H9 (cell line): Measurements from ENCODE around the gene FYTTD1. TPM values are rescaled to one million over a fixed set of nuclear protein-coding genes. Genes with fewer than 3 reads are reported as not detected.

Experiments used
- DNase-seq: peaks from one replicate; pipeline ENCODE4 v3.0.0-alpha.2; 2017
- H2AFZ ChIP-seq: one replicate; pipeline ENCODE4 v1.6.1; 2013; ENCODE audit warnings: mild to moderate bottlenecking, low read length, control low read depth, moderate library complexity
- H2AK5ac ChIP-seq: 2 replicates; pipeline ENCODE4 v1.6.1; 2013; ENCODE audit warnings: low read length, control low read depth, mixed read lengths; ENCODE audit not compliant: insufficient read length
- H2BK120ac ChIP-seq: one replicate; pipeline ENCODE4 v1.6.1; 2013; ENCODE audit warnings: low read depth, mild to moderate bottlenecking, low read length, control low read depth, inconsistent platforms; ENCODE audit not compliant: poor library complexity, severe bottlenecking
- H2BK12ac ChIP-seq: 2 replicates; pipeline ENCODE4 v1.6.1; 2013; ENCODE audit warnings: low read length, control low read depth, mixed read lengths, low read depth; ENCODE audit not compliant: insufficient read length
- H2BK15ac ChIP-seq: 2 replicates; pipeline ENCODE4 v1.6.1; 2013; ENCODE audit warnings: low read depth, low read length, control low read depth
- H2BK20ac ChIP-seq: one replicate; pipeline ENCODE4 v1.6.1; 2013; ENCODE audit warnings: low read depth, mild to moderate bottlenecking, low read length, control low read depth, inconsistent platforms; ENCODE audit not compliant: poor library complexity, severe bottlenecking
- H2BK5ac ChIP-seq: 2 replicates; pipeline ENCODE4 v1.6.1; 2013; ENCODE audit warnings: low read length, control low read depth, mixed read lengths; ENCODE audit not compliant: insufficient read length
- H3K14ac ChIP-seq: 2 replicates; pipeline ENCODE4 v1.6.1; 2013; ENCODE audit warnings: low read length, control low read depth; ENCODE audit not compliant: insufficient read depth
- H3K18ac ChIP-seq: 2 replicates; pipeline ENCODE4 v1.6.1; 2013; ENCODE audit warnings: low read depth, mild to moderate bottlenecking, mixed read lengths, low read length, control low read depth; ENCODE audit not compliant: insufficient read length
- H3K23ac ChIP-seq: 2 replicates; pipeline ENCODE4 v1.6.1; 2013; ENCODE audit warnings: low read length, control low read depth, mixed read lengths, low read depth; ENCODE audit not compliant: insufficient read length
- H3K23me2 ChIP-seq: 2 replicates; pipeline ENCODE4 v1.6.1; 2013; ENCODE audit warnings: low read depth, mild to moderate bottlenecking, mixed read lengths, low read length, control low read depth; ENCODE audit not compliant: insufficient read length, poor library complexity, severe bottlenecking
- H3K27ac ChIP-seq: 2 replicates; pipeline ENCODE4 v1.5.1; 2013; ENCODE audit warnings: low read length, control low read depth, mixed read lengths, low read depth; ENCODE audit not compliant: insufficient read length
- H3K27me3 ChIP-seq: 2 replicates; pipeline ENCODE4 v1.6.1; 2013; ENCODE audit warnings: low read length, control low read depth, inconsistent platforms; ENCODE audit not compliant: insufficient read depth
- H3K4ac ChIP-seq: 2 replicates; pipeline ENCODE4 v1.6.1; 2013; ENCODE audit warnings: low read depth, mild to moderate bottlenecking, control low read depth, inconsistent platforms, low read length, moderate library complexity
- H3K4me1 ChIP-seq: 2 replicates; pipeline ENCODE4 v1.6.1; 2013; ENCODE audit warnings: low read length, control low read depth, inconsistent platforms; ENCODE audit not compliant: insufficient read depth
- H3K4me2 ChIP-seq: 2 replicates; pipeline ENCODE4 v1.6.1; 2013; ENCODE audit warnings: low read length, control low read depth, mixed read lengths; ENCODE audit not compliant: insufficient read length, insufficient read depth
- H3K56ac ChIP-seq: 2 replicates; pipeline ENCODE4 v1.6.1; 2013; ENCODE audit warnings: low read depth, mild to moderate bottlenecking, mixed read lengths, low read length, control low read depth; ENCODE audit not compliant: insufficient read length
- H3K79me1 ChIP-seq: 2 replicates; pipeline ENCODE4 v1.6.1; 2013; ENCODE audit warnings: low read depth, mild to moderate bottlenecking, moderate library complexity, low read length, control low read depth, inconsistent platforms; ENCODE audit not compliant: insufficient read depth, poor library complexity, severe bottlenecking
- H3K79me2 ChIP-seq: 2 replicates; pipeline ENCODE4 v1.6.1; 2013; ENCODE audit warnings: low read length, control low read depth, inconsistent platforms; ENCODE audit not compliant: insufficient read depth
- H3K9ac ChIP-seq: 2 replicates; pipeline ENCODE4 v1.6.1; 2013; ENCODE audit warnings: low read length, control low read depth, mixed read lengths; ENCODE audit not compliant: insufficient read length; ENCODE audit errors: extremely low read depth
- H3K9me3 ChIP-seq: one replicate; pipeline ENCODE4 v1.6.1; 2013; ENCODE audit warnings: low read depth, low read length, inconsistent platforms; ENCODE audit not compliant: control insufficient read depth
- H3T11ph ChIP-seq: one replicate; pipeline ENCODE4 v1.6.1; 2013; ENCODE audit warnings: mild to moderate bottlenecking, low read length, control low read depth, inconsistent platforms
- H4K20me1 ChIP-seq: one replicate; pipeline ENCODE4 v1.6.1; 2013; ENCODE audit not compliant: control insufficient read depth, insufficient read length, insufficient read depth
- H4K5ac ChIP-seq: 2 replicates; pipeline ENCODE4 v1.6.1; 2013; ENCODE audit warnings: low read depth, mild to moderate bottlenecking, mixed read lengths, low read length, control low read depth; ENCODE audit not compliant: insufficient read length
- H4K8ac ChIP-seq: replicated peaks from 2 replicates; pipeline ENCODE4 v1.6.1; 2013; ENCODE audit warnings: low read length, control low read depth, mixed read lengths, low read depth; ENCODE audit not compliant: insufficient read length
- H4K91ac ChIP-seq: 2 replicates; pipeline ENCODE4 v1.6.1; 2013; ENCODE audit warnings: low read depth, mild to moderate bottlenecking, moderate library complexity, mixed read lengths, low read length, control low read depth; ENCODE audit not compliant: insufficient read length
- H3K27ac Mint-ChIP-seq, 3 experiments: 2 replicates in 2 of 3; 3 replicates in 1 of 3; pipeline ENCODE4 v1.8.0; 2020 to 2021; ENCODE audit warnings: mixed read lengths in 3 of 3, mild to moderate bottlenecking in 1 of 3, moderate library complexity in 1 of 3
- H3K27me3 Mint-ChIP-seq: 2 replicates; pipeline ENCODE4 v1.8.0; 2021; ENCODE audit warnings: low read depth, mild to moderate bottlenecking, moderate library complexity, mixed read lengths
- H3K36me3 Mint-ChIP-seq, 3 experiments: 2 replicates in 2 of 3; 3 replicates in 1 of 3; pipeline ENCODE4 v1.8.0; 2020 to 2021; ENCODE audit warnings: low read depth in 3 of 3, mixed read lengths in 3 of 3; ENCODE audit not compliant: insufficient read depth in 1 of 3
- H3K4me1 Mint-ChIP-seq, 2 experiments: 2 replicates each; pipeline ENCODE4 v1.8.0; 2020; ENCODE audit warnings: mixed read lengths in 2 of 2
- H3K4me3 Mint-ChIP-seq, 2 experiments: 2 replicates in 1 of 2; 3 replicates in 1 of 2; pipeline ENCODE4 v1.8.0; 2020 to 2021; ENCODE audit warnings: mild to moderate bottlenecking in 2 of 2, mixed read lengths in 2 of 2, moderate library complexity in 1 of 2
- H3K9me3 Mint-ChIP-seq, 2 experiments: 2 replicates in 1 of 2; 3 replicates in 1 of 2; pipeline ENCODE4 v1.8.0; 2020; ENCODE audit warnings: mild to moderate bottlenecking in 2 of 2, mixed read lengths in 2 of 2, moderate library complexity in 1 of 2
- CTCF ChIP-seq: fragments of 200-600 bp; sonication (generic); conservative IDR thresholded peaks from 3 replicates; pipeline ENCODE4 v1.8.0; 2021; ENCODE audit warnings: antibody characterized with exemption, mild to moderate bottlenecking
- total RNA-seq: library from RNA; stranded (reverse); gene quantifications from 2 replicates; pipeline ENCODE4 v1.2.1, GENCODE V29; 2021

FYTTD1 gene
- total RNA-seq, 1 experiment from 2014 or later: 19.4 TPM

GRCh38 chr3:197836244-197836643 lies 86.6 kb downstream of the FYTTD1 start:
- no peak overlapping the region for H2BK12ac ChIP-seq
- no peak overlapping the region for H3K4me3 Mint-ChIP-seq
- H3K36me3 Mint-ChIP-seq: peaks cover 25 to 70% (median 43%) of the 10 kb centered on the region in 3 experiments; a peak in 6 of 7 replicates

More at GRCh38 chr3:197836244-197836643, 86.6 kb downstream of the FYTTD1 start:
- H2BK120ac ChIP-seq: no peak overlapping the region
- Mint-ChIP-seq H3K27ac (no peak overlapping the region), H3K27me3 (no peaks in the 10 kb centered on the region), H3K4me1 (no peaks in the 10 kb centered on the region), H3K9me3 (no peaks in the 10 kb centered on the region)
- H2AFZ ChIP-seq: no peak overlapping the region
- no peak overlapping the region for H4K5ac ChIP-seq
- no peak for DNase-seq
- H3K4ac ChIP-seq: no peak overlapping the region
- H2BK20ac ChIP-seq: no peak overlapping the region
- H3K79me1 ChIP-seq: no peaks in the 10 kb centered on the region
- no peak for TF ChIP-seq CTCF
- no peak overlapping the region for H3K56ac ChIP-seq
- H2BK15ac ChIP-seq: no peak overlapping the region
- H4K20me1 ChIP-seq: no peaks in the 10 kb centered on the region
- no peak overlapping the region for H3K27ac ChIP-seq
- no peak overlapping the region for H3K23ac ChIP-seq
- H3T11ph ChIP-seq: no peak overlapping the region
- H3K18ac ChIP-seq: no peak overlapping the region
- no peaks in the 10 kb centered on the region for H3K4me1 ChIP-seq
- H4K91ac ChIP-seq: no peak overlapping the region
- no peak overlapping the region for H2BK5ac ChIP-seq
- no peaks in the 10 kb centered on the region for H3K27me3 ChIP-seq
- no peak overlapping the region for H3K14ac ChIP-seq
- H3K4me2 ChIP-seq: no peak overlapping the region
- H3K23me2 ChIP-seq: no peaks in the 10 kb centered on the region
- no peak overlapping the region for H2AK5ac ChIP-seq
- H4K8ac ChIP-seq: no peak overlapping the region
- H3K79me2 ChIP-seq: no peaks in the 10 kb centered on the region
- H3K9ac ChIP-seq: no peak overlapping the region
- no peaks in the 10 kb centered on the region for H3K9me3 ChIP-seq

Other genes starting within 250 kb of the FYTTD1 start
- gene BDH1, start 193.9 kb upstream of the FYTTD1 start, total RNA-seq: 16.3 and 23.8 TPM in 2 replicates
- 17.7 and 18.7 TPM in 2 replicates for gene RUBCN, start 13.0 kb upstream of the FYTTD1 start, total RNA-seq
- 54.7 and 56.4 TPM in 2 replicates for gene LRCH3, start 41.4 kb downstream of the FYTTD1 start, total RNA-seq
- gene RPL35A, start 200.3 kb downstream of the FYTTD1 start, total RNA-seq: 1,563 and 1,572 TPM in 2 replicates
- 3.8 and 4.5 TPM in 2 replicates for gene LMLN, start 210.3 kb downstream of the FYTTD1 start, total RNA-seq